ENCODE data around the gene DLGAP1.

The DLGAP1 gene

DNA sequence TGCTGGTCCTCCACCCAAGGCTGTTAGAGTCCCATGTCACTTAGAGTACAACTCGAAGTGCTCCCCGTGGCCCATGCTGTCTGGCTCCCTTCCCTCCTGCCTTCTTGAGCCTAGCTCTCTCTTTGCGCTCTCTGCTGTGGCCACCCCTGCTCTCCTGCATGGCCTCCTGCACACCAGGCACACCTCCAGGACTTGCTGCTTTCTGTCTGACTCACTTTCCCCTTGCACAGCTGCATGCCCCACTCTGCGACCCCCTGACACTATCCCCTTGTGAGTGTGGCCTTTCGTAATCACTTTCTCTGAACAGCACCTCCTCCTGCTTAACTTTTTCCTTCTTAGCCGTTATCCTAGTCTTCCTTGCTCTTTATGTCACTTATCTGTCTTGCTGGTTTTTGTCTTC lies 661.6 kb downstream of the DLGAP1 start:
- no peak for DNase-seq (ENCODE audit: low read depth)
- H3K4me3 ChIP-seq (ENCODE audit: low read depth, low read length): no peak overlapping the region
- TF ChIP-seq POLR2A (IDR thresholded peaks at IDR 0.05; ENCODE audit: extremely low read depth, insufficient read length): no peak
- TF ChIP-seq, protein P1, sequence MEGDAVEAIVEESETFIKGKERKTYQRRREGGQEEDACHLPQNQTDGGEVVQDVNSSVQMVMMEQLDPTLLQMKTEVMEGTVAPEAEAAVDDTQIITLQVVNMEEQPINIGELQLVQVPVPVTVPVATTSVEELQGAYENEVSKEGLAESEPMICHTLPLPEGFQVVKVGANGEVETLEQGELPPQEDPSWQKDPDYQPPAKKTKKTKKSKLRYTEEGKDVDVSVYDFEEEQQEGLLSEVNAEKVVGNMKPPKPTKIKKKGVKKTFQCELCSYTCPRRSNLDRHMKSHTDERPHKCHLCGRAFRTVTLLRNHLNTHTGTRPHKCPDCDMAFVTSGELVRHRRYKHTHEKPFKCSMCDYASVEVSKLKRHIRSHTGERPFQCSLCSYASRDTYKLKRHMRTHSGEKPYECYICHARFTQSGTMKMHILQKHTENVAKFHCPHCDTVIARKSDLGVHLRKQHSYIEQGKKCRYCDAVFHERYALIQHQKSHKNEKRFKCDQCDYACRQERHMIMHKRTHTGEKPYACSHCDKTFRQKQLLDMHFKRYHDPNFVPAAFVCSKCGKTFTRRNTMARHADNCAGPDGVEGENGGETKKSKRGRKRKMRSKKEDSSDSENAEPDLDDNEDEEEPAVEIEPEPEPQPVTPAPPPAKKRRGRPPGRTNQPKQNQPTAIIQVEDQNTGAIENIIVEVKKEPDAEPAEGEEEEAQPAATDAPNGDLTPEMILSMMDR (IDR thresholded peaks at IDR 0.05; ENCODE audit: low read depth, low read length): no peak

DNA sequence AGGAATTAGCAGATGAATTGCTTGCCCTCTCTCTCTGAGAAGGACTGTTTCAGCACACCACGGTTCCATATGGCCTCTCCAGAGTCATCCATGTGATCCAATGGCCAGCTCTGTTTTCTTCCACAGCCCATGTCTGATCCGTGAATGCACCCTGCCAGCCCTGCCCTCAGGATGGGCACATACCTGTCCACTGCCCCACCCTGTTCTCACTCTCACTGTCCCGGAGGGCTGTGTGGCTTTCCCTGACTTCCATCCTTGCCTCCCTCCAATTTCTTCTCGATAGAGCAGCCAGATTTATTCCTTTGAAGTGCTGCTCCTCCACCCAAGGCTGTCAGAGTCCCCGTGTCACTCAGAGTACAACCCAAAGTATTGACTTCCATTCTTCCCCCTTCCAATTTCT lies 662.0 kb downstream of the DLGAP1 start:
- DNase-seq (ENCODE audit: low read depth): no peak
- TF ChIP-seq MYC (IDR thresholded peaks at IDR 0.05; ENCODE audit: low read depth, low read length): no peak
- TF ChIP-seq POLR2A (IDR thresholded peaks at IDR 0.05; ENCODE audit: extremely low read depth, insufficient read length): no peak
- TF ChIP-seq, protein P1 (IDR thresholded peaks at IDR 0.05; ENCODE audit: low read depth, low read length): no peak
- TF ChIP-seq, protein P2, sequence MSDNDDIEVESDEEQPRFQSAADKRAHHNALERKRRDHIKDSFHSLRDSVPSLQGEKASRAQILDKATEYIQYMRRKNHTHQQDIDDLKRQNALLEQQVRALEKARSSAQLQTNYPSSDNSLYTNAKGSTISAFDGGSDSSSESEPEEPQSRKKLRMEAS (IDR thresholded peaks at IDR 0.05; ENCODE audit: low read depth, low read length): no peak
- no peak overlapping the region for H3K4me3 ChIP-seq (ENCODE audit: low read depth, low read length)

DNA sequence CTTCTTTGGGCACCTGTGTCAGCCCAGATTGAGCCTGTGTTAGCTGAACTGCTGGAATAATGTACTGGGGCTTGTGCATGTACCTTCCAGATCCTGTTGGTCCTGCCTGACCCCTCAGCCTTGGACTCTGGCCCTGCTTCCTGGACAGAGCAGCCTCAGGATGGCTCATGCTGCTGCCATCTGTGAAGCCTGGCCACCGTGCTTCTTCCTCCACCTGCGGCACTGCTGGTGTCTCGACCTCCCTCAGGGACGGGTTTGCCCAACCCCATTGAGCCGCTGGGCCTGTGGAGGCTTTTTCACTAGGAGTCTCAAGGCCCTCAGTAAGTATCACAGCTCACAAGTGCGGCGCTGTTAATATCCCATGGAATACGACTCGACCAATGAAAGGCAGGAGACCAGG lies 662.4 kb downstream of the DLGAP1 start:
- DNase-seq (ENCODE audit: low read depth): no peak
- no peak for TF ChIP-seq POLR2A (IDR thresholded peaks at IDR 0.05; ENCODE audit: extremely low read depth, insufficient read length)
- TF ChIP-seq, protein P2 (IDR thresholded peaks at IDR 0.05; ENCODE audit: low read depth, low read length): no peak
- no peak for TF ChIP-seq MYC (IDR thresholded peaks at IDR 0.05; ENCODE audit: low read depth, low read length)
- TF ChIP-seq, protein P1 (IDR thresholded peaks at IDR 0.05; ENCODE audit: low read depth, low read length): no peak
- no peak overlapping the region for H3K4me3 ChIP-seq (ENCODE audit: low read depth, low read length)

DNA sequence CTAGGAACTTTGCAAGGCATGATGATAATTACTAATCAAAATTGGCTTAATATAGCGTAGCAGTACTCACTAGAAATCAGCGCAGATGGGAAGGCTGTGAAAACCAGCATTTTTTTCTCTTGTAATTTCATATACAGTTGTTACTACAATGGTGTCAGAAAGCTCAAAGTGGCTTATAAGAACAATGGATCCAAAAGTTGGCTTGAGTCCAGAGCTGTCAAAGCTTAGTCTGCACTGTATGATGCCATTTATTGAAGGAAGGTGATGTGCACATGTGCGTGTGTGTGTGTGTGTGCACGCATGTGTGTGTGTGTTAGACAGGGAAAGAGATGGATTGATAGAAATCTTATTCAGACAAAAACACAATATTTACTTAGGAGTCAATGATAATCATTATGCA lies 663.9 kb downstream of the DLGAP1 start:
- no peak for DNase-seq (ENCODE audit: low read depth)
- H3K4me3 ChIP-seq (ENCODE audit: low read depth, low read length): no peak overlapping the region
- TF ChIP-seq POLR2A (IDR thresholded peaks at IDR 0.05; ENCODE audit: extremely low read depth, insufficient read length) (no peak), MYC (IDR thresholded peaks at IDR 0.05; ENCODE audit: low read depth, low read length) (no peak)
- TF ChIP-seq, protein P1 (IDR thresholded peaks at IDR 0.05; ENCODE audit: low read depth, low read length): no peak
- TF ChIP-seq, protein P2 (IDR thresholded peaks at IDR 0.05; ENCODE audit: low read depth, low read length): no peak

DNA sequence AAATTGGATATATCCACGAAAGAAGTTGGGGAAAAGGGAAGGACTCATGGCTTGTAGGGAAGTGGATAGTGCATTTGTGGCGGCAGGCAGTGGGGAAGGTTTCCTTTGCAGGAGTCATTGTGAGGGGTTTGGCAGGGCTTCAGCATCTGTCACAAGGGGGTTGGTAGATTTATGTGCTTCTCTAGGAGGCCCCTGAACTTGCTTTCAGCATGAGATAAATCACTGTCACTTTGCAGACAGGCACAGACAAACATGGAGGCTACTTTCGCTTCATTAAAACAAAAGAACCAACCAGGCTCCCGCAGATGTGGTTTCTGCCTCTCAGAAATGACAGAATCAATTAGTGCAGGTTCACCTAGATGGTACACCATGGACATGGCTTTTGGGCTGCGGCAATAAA lies 664.4 kb downstream of the DLGAP1 start:
- DNase-seq (ENCODE audit: low read depth): no peak
- TF ChIP-seq POLR2A (IDR thresholded peaks at IDR 0.05; ENCODE audit: extremely low read depth, insufficient read length): no peak
- TF ChIP-seq, protein P1 (IDR thresholded peaks at IDR 0.05; ENCODE audit: low read depth, low read length): no peak
- TF ChIP-seq MYC (IDR thresholded peaks at IDR 0.05; ENCODE audit: low read depth, low read length): no peak
- TF ChIP-seq, protein P2 (IDR thresholded peaks at IDR 0.05; ENCODE audit: low read depth, low read length): no peak
- no peak overlapping the region for H3K4me3 ChIP-seq (ENCODE audit: low read depth, low read length)

DNA sequence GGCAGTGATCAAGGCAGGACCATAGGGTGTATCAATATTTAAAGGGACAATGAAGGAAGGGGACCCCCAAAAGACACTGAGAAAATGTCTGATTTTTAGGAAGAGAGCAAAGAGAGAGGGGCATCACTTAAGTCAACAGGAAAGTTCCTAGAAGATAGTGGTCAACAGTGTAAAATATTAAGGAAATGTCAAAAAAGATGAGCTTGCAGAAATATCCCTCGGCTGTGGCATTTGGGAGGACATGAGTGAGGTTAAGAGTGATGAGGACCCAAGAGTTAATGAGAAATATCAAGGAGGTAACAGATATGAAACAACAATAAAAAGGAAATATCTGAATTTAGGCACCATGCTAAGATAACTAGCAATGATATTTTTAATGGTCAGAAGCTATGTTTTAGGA lies 665.6 kb downstream of the DLGAP1 start:
- no peak for DNase-seq (ENCODE audit: low read depth)
- no peak overlapping the region for H3K4me3 ChIP-seq (ENCODE audit: low read depth, low read length)
- TF ChIP-seq MYC (IDR thresholded peaks at IDR 0.05; ENCODE audit: low read depth, low read length) (no peak), POLR2A (IDR thresholded peaks at IDR 0.05; ENCODE audit: extremely low read depth, insufficient read length) (no peak)
- TF ChIP-seq, protein P1 (IDR thresholded peaks at IDR 0.05; ENCODE audit: low read depth, low read length): no peak
- TF ChIP-seq, protein P2 (IDR thresholded peaks at IDR 0.05; ENCODE audit: low read depth, low read length): no peak

All from NB4 (cell line).